Measurements from ENCODE around the gene STPG3. TPM values are rescaled to one million over a fixed set of nuclear protein-coding genes. Genes with fewer than 3 reads are reported as not detected.
A peak's percentile ranks its signal among the peaks of the same experiment; 100 is the strongest.

Gene STPG3
- total and polyA plus RNA-seq, 9 of the 15 experiments (the other 6 are each of a cell fraction or from before 2014, with no cell fraction given), result not detected

DNA sequence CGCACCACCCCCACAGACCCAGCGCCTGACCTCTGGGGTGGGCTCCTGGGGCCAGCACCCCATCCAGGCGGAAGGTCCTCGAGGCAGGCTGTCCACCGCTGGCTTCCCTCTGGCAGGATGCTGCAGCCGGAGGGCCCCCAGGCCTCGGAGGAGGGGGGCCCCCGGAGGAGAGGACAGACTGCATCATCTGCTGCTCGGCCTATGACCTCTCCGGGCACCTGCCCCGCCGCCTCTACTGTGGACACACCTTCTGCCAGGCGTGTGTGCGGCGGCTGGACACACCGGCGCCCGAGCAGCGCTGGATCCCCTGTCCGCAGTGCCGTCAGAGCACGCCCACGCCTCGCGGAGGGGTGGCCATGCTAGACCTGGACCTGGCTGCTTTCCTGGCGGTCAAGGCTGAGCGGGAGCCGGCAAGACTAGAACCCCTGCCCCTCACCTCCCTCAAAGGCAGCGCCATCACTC, 22.5 kb upstream of the STPG3 start (continued):
- no peak for TF ChIP-seq HDAC1 (IDR thresholded peaks at IDR 0.05)
- no peak for TF ChIP-seq ATF1 (CRISPR knock-in tag; IDR thresholded peaks at IDR 0.05)
- 0 out of 2 replicates have a peak, but pooled peaks have one; percentile 9 for TF ChIP-seq ATF1 (tag; IDR thresholded peaks at IDR 0.05)
- no peak for TF ChIP-seq ZNF707 (CRISPR knock-in tag; conservative IDR thresholded peaks at IDR 0.05)
- no peak for TF ChIP-seq HSF4 (CRISPR knock-in tag; IDR thresholded peaks at IDR 0.05; ENCODE audit: borderline replicate concordance)
- peak; percentile 82 for TF ChIP-seq EGR1 (conservative IDR thresholded peaks at IDR 0.05)
- 0 out of 2 replicates have a peak, but pooled peaks have one; percentile 14 for TF ChIP-seq CREM (IDR thresholded peaks at IDR 0.05; ENCODE audit: low read depth)

DNA sequence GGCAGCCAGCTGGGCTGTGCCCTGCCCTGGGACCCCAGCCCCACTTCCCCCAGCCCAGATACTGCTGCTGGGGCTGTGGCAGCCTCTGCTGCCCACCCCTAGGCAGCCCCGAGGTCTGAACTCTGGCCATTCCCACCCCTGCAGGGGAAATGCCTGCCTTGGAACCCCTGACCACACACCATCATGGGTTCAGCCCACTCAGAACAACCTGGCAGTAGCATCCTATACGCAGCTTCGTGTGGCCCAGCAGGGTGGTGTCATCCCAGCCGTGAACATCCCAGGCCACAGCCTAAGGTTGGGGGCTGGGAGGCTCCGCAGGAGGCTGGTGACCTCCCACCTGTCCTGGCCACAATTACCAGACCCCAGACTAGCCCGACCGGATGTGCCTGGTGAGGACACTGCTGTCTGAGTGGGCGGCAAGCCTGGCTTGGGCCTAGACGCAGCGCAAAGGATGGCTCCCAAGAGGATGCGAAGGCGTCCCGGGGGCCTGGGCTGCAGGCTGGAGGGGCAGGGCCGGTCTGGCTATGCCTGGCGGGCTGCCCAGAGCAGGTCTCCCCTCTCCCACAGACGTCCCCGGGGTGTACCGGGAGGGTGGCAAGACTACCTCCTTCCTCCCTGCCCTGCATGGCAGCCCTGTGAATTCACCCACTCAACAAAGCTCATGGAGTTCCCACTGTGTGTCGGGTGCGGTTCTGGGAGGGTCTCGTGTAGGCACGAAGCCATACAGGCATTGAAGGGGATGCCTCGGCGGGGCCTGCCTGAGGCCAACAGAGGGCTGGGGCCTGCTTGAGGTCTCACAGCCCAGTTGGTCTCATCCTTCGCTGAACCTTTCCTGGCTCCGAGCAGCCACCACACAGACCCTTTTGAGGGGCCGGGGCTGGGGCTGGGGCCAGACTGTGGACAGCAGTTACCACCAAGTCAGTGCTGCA, 21.9 kb upstream of the STPG3 start:
- in situ Hi-C loops (cut with MboI), result loop anchor here (5.0 to 25.0 kb wide), 3 partner anchors 42 to 442 kb away; partner anchors contain the start of genes ANAPC2, CCDC183, SSNA1 and TMEM141
- no peaks in the 10 kb centered on the region for H3K27me3 ChIP-seq (ENCODE audit: control insufficient read depth in 2 of 2, insufficient read depth in 2 of 2, low read length in 2 of 2)
- H3K36me3 ChIP-seq (ENCODE audit: control insufficient read depth, insufficient read depth, low read length), result no peaks in the 10 kb centered on the region
- no peaks in the 10 kb centered on the region for H3K9me3 ChIP-seq (replicated peaks; ENCODE audit: control insufficient read depth, insufficient read depth, low read depth, low read length)
- H3K4me3 ChIP-seq, result no peak overlapping the region
- ChIA-PET CTCF (ENCODE audit: low intra/inter-chr PET ratio) (interaction anchor here (0.7 to 2.6 kb wide), 3 partner anchors 40 to 181 kb away, joined by 3 to 19 read pairs (median 4); partner anchors contain the start of genes ANAPC2 and SSNA1), POLR2A (interaction anchor here (0.5 to 1.6 kb wide), 4 partner anchors 12 to 355 kb away, joined by 3 to 9 read pairs (median 3); partner anchors contain the start of gene TUBB4B)
- ATAC-seq (no peak), FAIRE-seq (no peak), DNase-seq (ENCODE audit: extremely low read depth in 1 of 4, low spot score in 3 of 4) (no peak)
- 55% methylated on average over 21 of the region's 27 CpGs for WGBS (ENCODE audit: insufficient coverage, low coverage, missing lambda C conversion rate)
- no peak overlapping the region for H2AFZ ChIP-seq (ENCODE audit: low read depth, low read length)
- peak overlapping the region in 1 of 2 experiments; percentile 74; a peak in 2 of 4 replicates for H3K9ac ChIP-seq (ENCODE audit: insufficient read depth in 1 of 2, low read depth in 2 of 2, low read length in 2 of 2)
- peaks cover 13 to 99% of the 10 kb centered on the region in 2 experiments for H3K4me1 ChIP-seq (replicated peaks in 1 of 2; ENCODE audit: control insufficient read depth in 2 of 2, insufficient read depth in 2 of 2, low read length in 2 of 2)
- BruUV-seq (replicated peaks), result no TSS peak
- intact Hi-C loops (cut with micrococcal nuclease), result no loop called here
- H3K9me1 ChIP-seq (ENCODE audit: control insufficient read depth, insufficient read depth, low read length), result no peaks in the 10 kb centered on the region
- H3K27ac ChIP-seq (ENCODE audit: extremely low read depth, low read depth, low read length), result no peak overlapping the region
- H3K79me2 ChIP-seq (ENCODE audit: control insufficient read depth, insufficient read depth, low read length), result no peaks in the 10 kb centered on the region
- no peak overlapping the region for H3K4me2 ChIP-seq (ENCODE audit: insufficient read depth, low read length)
- H4K20me1 ChIP-seq (replicated peaks; ENCODE audit: control insufficient read depth, insufficient read depth, low read length), result no peaks in the 10 kb centered on the region
- TF ChIP-seq ARNT (IDR thresholded peaks at IDR 0.05), result no peak
- no peak for TF ChIP-seq SNIP1 (IDR thresholded peaks at IDR 0.05; ENCODE audit: low read depth)
- TF ChIP-seq, protein P1, sequence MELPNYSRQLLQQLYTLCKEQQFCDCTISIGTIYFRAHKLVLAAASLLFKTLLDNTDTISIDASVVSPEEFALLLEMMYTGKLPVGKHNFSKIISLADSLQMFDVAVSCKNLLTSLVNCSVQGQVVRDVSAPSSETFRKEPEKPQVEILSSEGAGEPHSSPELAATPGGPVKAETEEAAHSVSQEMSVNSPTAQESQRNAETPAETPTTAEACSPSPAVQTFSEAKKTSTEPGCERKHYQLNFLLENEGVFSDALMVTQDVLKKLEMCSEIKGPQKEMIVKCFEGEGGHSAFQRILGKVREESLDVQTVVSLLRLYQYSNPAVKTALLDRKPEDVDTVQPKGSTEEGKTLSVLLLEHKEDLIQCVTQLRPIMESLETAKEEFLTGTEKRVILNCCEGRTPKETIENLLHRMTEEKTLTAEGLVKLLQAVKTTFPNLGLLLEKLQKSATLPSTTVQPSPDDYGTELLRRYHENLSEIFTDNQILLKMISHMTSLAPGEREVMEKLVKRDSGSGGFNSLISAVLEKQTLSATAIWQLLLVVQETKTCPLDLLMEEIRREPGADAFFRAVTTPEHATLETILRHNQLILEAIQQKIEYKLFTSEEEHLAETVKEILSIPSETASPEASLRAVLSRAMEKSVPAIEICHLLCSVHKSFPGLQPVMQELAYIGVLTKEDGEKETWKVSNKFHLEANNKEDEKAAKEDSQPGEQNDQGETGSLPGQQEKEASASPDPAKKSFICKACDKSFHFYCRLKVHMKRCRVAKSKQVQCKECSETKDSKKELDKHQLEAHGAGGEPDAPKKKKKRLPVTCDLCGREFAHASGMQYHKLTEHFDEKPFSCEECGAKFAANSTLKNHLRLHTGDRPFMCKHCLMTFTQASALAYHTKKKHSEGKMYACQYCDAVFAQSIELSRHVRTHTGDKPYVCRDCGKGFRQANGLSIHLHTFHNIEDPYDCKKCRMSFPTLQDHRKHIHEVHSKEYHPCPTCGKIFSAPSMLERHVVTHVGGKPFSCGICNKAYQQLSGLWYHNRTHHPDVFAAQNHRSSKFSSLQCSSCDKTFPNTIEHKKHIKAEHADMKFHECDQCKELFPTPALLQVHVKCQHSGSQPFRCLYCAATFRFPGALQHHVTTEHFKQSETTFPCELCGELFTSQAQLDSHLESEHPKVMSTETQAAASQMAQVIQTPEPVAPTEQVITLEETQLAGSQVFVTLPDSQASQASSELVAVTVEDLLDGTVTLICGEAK (IDR thresholded peaks at IDR 0.05), result no peak
- TF ChIP-seq, protein P1 (CRISPR knock-in tag; IDR thresholded peaks at IDR 0.05), result no peak
- peak; percentile 57 for TF ChIP-seq HMGN3 (IDR thresholded peaks at IDR 0.05; ENCODE audit: borderline replicate concordance, extremely low read depth, insufficient read length, low read depth, low read length)
